BE2C (cell line): ENCODE measurements around the gene EXTL1.

ENCODE experiments used
- DNase-seq: peaks from one replicate; pipeline ENCODE4 v3.0.0-alpha.2; 2020
- H3K27me3 ChIP-seq: fragments of 250-450 bp; sonication (Bioruptor Pico); 2 replicates; pipeline ENCODE4 v1.5.1; 2020; ENCODE audit warnings: mild to moderate bottlenecking
- H3K36me3 ChIP-seq: fragments of 250-450 bp; sonication (Bioruptor Pico); 2 replicates; pipeline ENCODE4 v1.5.1; 2020; ENCODE audit warnings: mild to moderate bottlenecking
- H3K4me1 ChIP-seq: fragments of 250-450 bp; sonication (Bioruptor Pico); 2 replicates; pipeline ENCODE4 v1.5.1; 2020
- H3K4me3 ChIP-seq: 2 replicates; pipeline ENCODE4 v1.5.1; 2011; ENCODE audit warnings: low read depth, low read length
- H3K9me3 ChIP-seq: fragments of 250-450 bp; sonication (Bioruptor Pico); 2 replicates; pipeline ENCODE4 v1.5.1; 2020
- CTCF ChIP-seq: IDR thresholded peaks from 2 replicates; pipeline ENCODE4 v1.5.1; 2012; ENCODE audit warnings: mild to moderate bottlenecking, low read depth, low read length

Gene EXTL1

GRCh38 chr1:26046246-26047095, 24.9 kb downstream of the EXTL1 start:
- Histone ChIP-seq H3K27me3 (peaks cover 53% of the 10 kb centered on the region), H3K36me3 (no peaks in the 10 kb centered on the region), H3K4me1 (no peaks in the 10 kb centered on the region), H3K4me3 (no peak overlapping the region), H3K9me3 (no peaks in the 10 kb centered on the region)
- TF ChIP-seq CTCF: no peak
- DNase-seq: no peak

GRCh38 chr1:26047278-26047874, 25.8 kb downstream of the EXTL1 start:
- Histone ChIP-seq H3K9me3 (no peaks in the 10 kb centered on the region), H3K36me3 (no peaks in the 10 kb centered on the region), H3K27me3 (peaks cover 53% of the 10 kb centered on the region), H3K4me3 (no peak overlapping the region), H3K4me1 (no peaks in the 10 kb centered on the region)
- no peak for DNase-seq
- TF ChIP-seq CTCF: no peak

- Histone ChIP-seq H3K4me1 (no peaks in the 10 kb centered on the region), H3K27me3 (peaks cover 42% of the 10 kb centered on the region), H3K4me3 (no peak overlapping the region), H3K36me3 (no peaks in the 10 kb centered on the region), H3K9me3 (no peaks in the 10 kb centered on the region)
- no peak for DNase-seq
- no peak for TF ChIP-seq CTCF
These were observed 28.1 kb downstream of the EXTL1 start for GRCh38 chr1:26049531-26050247.

GRCh38 chr1:26050248-26050640, 28.7 kb downstream of the EXTL1 start:
- DNase-seq: no peak
- Histone ChIP-seq H3K27me3 (peaks cover 36% of the 10 kb centered on the region), H3K4me1 (no peaks in the 10 kb centered on the region), H3K36me3 (no peaks in the 10 kb centered on the region), H3K9me3 (no peaks in the 10 kb centered on the region), H3K4me3 (no peak overlapping the region)
- TF ChIP-seq CTCF: no peak

- no peak for TF ChIP-seq CTCF
- H3K4me3 ChIP-seq: no peak overlapping the region
- no peaks in the 10 kb centered on the region for H3K36me3 ChIP-seq
- H3K27me3 ChIP-seq: peaks cover 4% of the 10 kb centered on the region; the same call in 1 of the 2 replicates
- no peaks in the 10 kb centered on the region for H3K4me1 ChIP-seq
- H3K9me3 ChIP-seq: no peaks in the 10 kb centered on the region
- DNase-seq: no peak
These were observed 32.4 kb downstream of the EXTL1 start for GRCh38 chr1:26053718-26054560.
